ENCODE results near the gene HCRT. TPM values are rescaled to one million over a fixed set of nuclear protein-coding genes. Genes with fewer than 3 reads are reported as not detected.
"Not testable (repeated sequence)": the region's sequence is repeated elsewhere in the genome, so short reads cannot be mapped to it uniquely, and the experiment has no call there.

Gene HCRT
- polyA plus RNA-seq, 2 of the 4 experiments (the other 2 are of a cell fraction), result 0.18 TPM; not detected in 1

DNA sequence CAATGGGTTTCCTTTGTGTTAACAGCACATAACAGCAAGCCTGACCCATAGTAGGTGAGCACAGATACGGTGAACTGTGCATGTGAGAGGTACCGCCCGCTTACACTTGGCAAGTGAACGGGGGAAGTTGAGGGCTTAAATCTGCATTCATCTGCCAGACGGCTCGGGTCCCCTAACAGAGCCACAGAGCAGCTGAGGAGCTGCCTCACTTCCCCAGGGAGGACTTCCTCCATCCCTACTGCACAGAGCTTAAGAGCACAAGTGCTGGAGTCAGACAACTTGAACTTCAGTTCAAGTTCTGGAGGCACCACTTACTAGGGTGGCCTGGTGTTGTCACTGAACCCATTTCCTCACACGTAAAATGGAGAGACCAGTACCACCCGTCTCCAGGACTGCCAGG is 43.9 kb downstream of the HCRT start:
- no peak overlapping the region for H3K4me3 ChIP-seq
- no peak overlapping the region for H3K4me2 ChIP-seq
- DNase-seq (ENCODE audit: low read depth in 1 of 2, low spot score in 1 of 2), result no peak
- H3K9me3 ChIP-seq, result no peaks in the 10 kb centered on the region
- no peak for FAIRE-seq
- no peak for TF ChIP-seq HOXB5 (CRISPR knock-in tag; IDR thresholded peaks at IDR 0.05)
- TF ChIP-seq, protein P1, sequence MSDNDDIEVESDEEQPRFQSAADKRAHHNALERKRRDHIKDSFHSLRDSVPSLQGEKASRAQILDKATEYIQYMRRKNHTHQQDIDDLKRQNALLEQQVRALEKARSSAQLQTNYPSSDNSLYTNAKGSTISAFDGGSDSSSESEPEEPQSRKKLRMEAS (IDR thresholded peaks at IDR 0.05), result no peak
- TF ChIP-seq, protein P2, sequence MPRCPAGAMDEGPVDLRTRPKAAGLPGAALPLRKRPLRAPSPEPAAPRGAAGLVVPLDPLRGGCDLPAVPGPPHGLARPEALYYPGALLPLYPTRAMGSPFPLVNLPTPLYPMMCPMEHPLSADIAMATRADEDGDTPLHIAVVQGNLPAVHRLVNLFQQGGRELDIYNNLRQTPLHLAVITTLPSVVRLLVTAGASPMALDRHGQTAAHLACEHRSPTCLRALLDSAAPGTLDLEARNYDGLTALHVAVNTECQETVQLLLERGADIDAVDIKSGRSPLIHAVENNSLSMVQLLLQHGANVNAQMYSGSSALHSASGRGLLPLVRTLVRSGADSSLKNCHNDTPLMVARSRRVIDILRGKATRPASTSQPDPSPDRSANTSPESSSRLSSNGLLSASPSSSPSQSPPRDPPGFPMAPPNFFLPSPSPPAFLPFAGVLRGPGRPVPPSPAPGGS (IDR thresholded peaks at IDR 0.05), result no peak
- TF ChIP-seq EP300 (IDR thresholded peaks at IDR 0.05), result no peak
- TF ChIP-seq KDM5A (IDR thresholded peaks at IDR 0.05), result no peak
- TF ChIP-seq NPAS2 (CRISPR knock-in tag; IDR thresholded peaks at IDR 0.05; ENCODE audit: borderline replicate concordance), result no peak
- TF ChIP-seq CEBPB (IDR thresholded peaks at IDR 0.05), result no peak
- no peak for TF ChIP-seq ESRRA (IDR thresholded peaks at IDR 0.05; ENCODE audit: borderline replicate concordance, low read length)
- no peak for TF ChIP-seq NR3C1 (IDR thresholded peaks at IDR 0.05)
- TF ChIP-seq RFX5 (IDR thresholded peaks at IDR 0.05), result no peak
- TF ChIP-seq RAD21 (conservative IDR thresholded peaks at IDR 0.05 in 1 of 2, IDR thresholded peaks at IDR 0.05 in 1 of 2), result no peak
- TF ChIP-seq KDM1A (IDR thresholded peaks at IDR 0.05; ENCODE audit: low read depth), result no peak
- no peak for TF ChIP-seq ZSCAN20 (CRISPR knock-in tag; IDR thresholded peaks at IDR 0.05)
- no peak for TF ChIP-seq FOXS1 (CRISPR knock-in tag; IDR thresholded peaks at IDR 0.05)
- TF ChIP-seq HDAC2 (IDR thresholded peaks at IDR 0.05), result no peak
- WGBS (ENCODE audit: missing lambda C conversion rate), result 95% methylated on average over 8 of the region's 8 CpGs
- CTCF ChIA-PET, result interaction anchor here (1.7 to 3.8 kb wide), 2 partner anchors 12 to 23 kb away, joined by 6 to 8 read pairs; no protein-coding TSS in a partner anchor
- no peak overlapping the region for H3K27ac ChIP-seq
- POLR2A ChIA-PET, result no interaction called here
- ATAC-seq, result no peak
- H3K4me1 ChIP-seq, result peaks cover 18% of the 10 kb centered on the region

DNA sequence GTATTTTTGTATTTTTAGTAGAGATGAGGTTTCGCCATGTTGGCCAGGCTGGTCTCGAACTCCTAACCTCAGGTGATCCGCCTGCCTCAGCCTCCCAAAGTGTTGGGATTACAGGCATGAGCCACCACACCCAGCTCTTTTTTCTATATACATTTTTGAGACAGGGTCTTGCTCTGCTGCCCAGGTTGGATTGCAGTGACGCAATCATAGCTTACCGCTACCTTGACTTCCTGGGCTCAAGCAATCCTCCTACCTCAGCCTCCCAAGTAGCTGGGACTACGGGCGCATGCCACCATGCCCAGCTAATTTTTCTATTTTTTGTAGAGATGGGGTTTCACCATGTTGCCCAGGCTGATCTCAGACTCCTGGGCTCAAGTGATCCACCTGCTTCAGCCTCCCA is 44.6 kb downstream of the HCRT start:
- FAIRE-seq, result not testable (repeated sequence)
- 94% methylated on average over 7 of the region's 7 CpGs for WGBS (ENCODE audit: missing lambda C conversion rate)

DNA sequence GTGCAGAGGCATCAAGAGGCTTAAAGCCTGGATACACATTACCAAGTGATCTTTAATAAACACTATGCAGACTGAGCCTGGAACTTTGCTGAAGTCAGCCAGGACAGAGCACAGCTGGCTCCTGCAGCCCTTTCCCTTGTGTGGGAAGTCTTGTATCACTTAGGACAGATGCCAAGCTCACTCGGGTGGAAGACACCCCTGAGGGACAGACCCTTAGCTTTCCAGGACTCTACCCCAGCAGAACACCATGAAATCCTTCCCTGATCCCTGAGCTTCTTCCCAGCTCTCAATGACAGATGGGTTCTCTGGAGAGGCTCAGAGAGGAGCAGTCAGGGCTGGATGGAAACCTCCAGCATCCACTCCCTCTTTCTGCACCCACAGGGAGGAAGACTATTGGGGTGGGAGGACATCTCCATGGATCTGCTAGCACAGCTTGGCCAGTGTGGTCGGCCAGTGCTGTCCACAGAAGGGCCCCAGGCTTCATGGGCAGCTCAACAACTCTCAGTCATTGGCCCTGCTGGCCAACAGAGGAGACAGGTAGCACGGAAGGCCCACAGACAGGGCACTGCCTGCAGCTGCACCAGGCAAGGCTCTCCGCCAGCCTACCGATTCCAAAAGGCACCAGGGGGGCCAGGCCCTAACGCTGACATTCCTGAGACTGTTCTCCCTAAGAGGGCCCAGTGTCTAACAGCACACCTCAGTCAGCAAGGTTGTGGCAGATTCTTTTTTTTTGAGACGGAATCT is 46.3 kb downstream of the HCRT start:
- TF ChIP-seq CBX2 (IDR thresholded peaks at IDR 0.05; ENCODE audit: borderline replicate concordance, low read depth) (no peak), ZC3H11A (IDR thresholded peaks at IDR 0.05) (no peak), MYC (IDR thresholded peaks at IDR 0.05; ENCODE audit: borderline replicate concordance, low read length) (no peak), FOSB (CRISPR knock-in tag; IDR thresholded peaks at IDR 0.05) (no peak)
- TF ChIP-seq, protein P1 (IDR thresholded peaks at IDR 0.05), result no peak
- no peak overlapping the region for H3K4me2 ChIP-seq
- 82% methylated on average over 7 of the region's 7 CpGs for WGBS (ENCODE audit: missing lambda C conversion rate)
- CTCF ChIA-PET, result interaction anchor here (0.6 to 2.4 kb wide), 10 partner anchors 14 to 176 kb away, joined by 3 to 7 read pairs (median 3); partner anchors contain the start of gene KAT2A
- peak; percentile 8 to 21; a peak in 2 of 6 replicates for ATAC-seq
- H3K27ac ChIP-seq, result no peak overlapping the region
- no peaks in the 10 kb centered on the region for H3K9me3 ChIP-seq
- POLR2A ChIA-PET, result no interaction called here
- FAIRE-seq, result no peak
- H3K4me1 ChIP-seq, result peaks cover 42% of the 10 kb centered on the region
- DNase-seq (ENCODE audit: low read depth in 1 of 2, low spot score in 1 of 2), result no peak
- H3K4me3 ChIP-seq, result no peak overlapping the region

More for the DNA sequence above, 44.6 kb downstream of the HCRT start:
- peaks cover 25% of the 10 kb centered on the region for H3K4me1 ChIP-seq
- H3K27ac ChIP-seq; H3K4me3 ChIP-seq; DNase-seq (ENCODE audit: low read depth in 1 of 2, low spot score in 1 of 2); POLR2A ChIA-PET; H3K4me2 ChIP-seq; ATAC-seq; H3K9me3 ChIP-seq: not testable (repeated sequence)
- peak in 1 of 2 experiments; percentile 44; a peak in 3 of 4 replicates for TF ChIP-seq CEBPB (IDR thresholded peaks at IDR 0.05)
- CTCF ChIA-PET, result interaction anchor here (0.6 to 1.5 kb wide), 3 partner anchors 10 to 89 kb away, joined by 3 read pairs; no protein-coding TSS in a partner anchor

All from A549 (cell line).